Daoy (cell line): Measurements from ENCODE around the gene PPP1R17. TPM values are rescaled to one million over a fixed set of nuclear protein-coding genes. Genes with fewer than 3 reads are reported as not detected.
A peak's percentile ranks its signal among the peaks of the same experiment; 100 is the strongest.

ENCODE experiments used
- DNase-seq: peaks from one replicate; pipeline ENCODE4 v3.0.0-alpha.2; 2015; ENCODE audit warnings: low read depth
- total RNA-seq: library from RNA; depleted of rRNA; stranded (reverse); fragments of >200 nt; shearing (Covaris generic); gene quantifications from 2 replicates; pipeline ENCODE4 v1.2.3, GENCODE V29; 2014; rRNA removed

The PPP1R17 gene
- total RNA-seq = not detected in 2 replicates

- DNase-seq = no peak
These were observed at the start of gene PPP1R17 for GRCh38 chr7:31687024-31687748. PPP1R17 (plus strand) TSS chr7:31687215; CDS start chr7:31692442, 5,227 bp downstream.

GRCh38 chr7:31640381-31640780 lies 46.6 kb upstream of the PPP1R17 start:
- DNase-seq = no peak

GRCh38 chr7:31642681-31643115 lies 44.3 kb upstream of the PPP1R17 start:
- DNase-seq = peak; percentile 13

GRCh38 chr7:31646942-31647341 lies 40.1 kb upstream of the PPP1R17 start:
- DNase-seq = no peak

- no peak for DNase-seq
These were observed 39.5 kb upstream of the PPP1R17 start for GRCh38 chr7:31647511-31647910.

- no peak for DNase-seq
These were observed 38.7 kb upstream of the PPP1R17 start for GRCh38 chr7:31648288-31648687.

GRCh38 chr7:31648880-31649279 lies 38.1 kb upstream of the PPP1R17 start:
- DNase-seq = no peak

GRCh38 chr7:31651234-31652062 lies 35.6 kb upstream of the PPP1R17 start:
- DNase-seq = no peak

GRCh38 chr7:31652063-31652326 lies 35.0 kb upstream of the PPP1R17 start:
- no peak for DNase-seq

- DNase-seq = peak; percentile 18
These were observed 23.9 kb upstream of the PPP1R17 start for GRCh38 chr7:31663072-31663471.

- no peak for DNase-seq
These were observed 22.1 kb upstream of the PPP1R17 start for GRCh38 chr7:31664890-31665289.

- no peak for DNase-seq
These were observed 21.5 kb upstream of the PPP1R17 start for GRCh38 chr7:31665546-31665945.

- DNase-seq = no peak
These were observed 17.6 kb upstream of the PPP1R17 start for GRCh38 chr7:31669461-31669860.

- DNase-seq = no peak
These were observed 7.3 kb upstream of the PPP1R17 start for GRCh38 chr7:31679574-31680305.

GRCh38 chr7:31683445-31684225 lies 3.4 kb upstream of the PPP1R17 start:
- DNase-seq = no peak

GRCh38 chr7:31688372-31688771 lies 1.4 kb downstream of the PPP1R17 start:
- no peak for DNase-seq

GRCh38 chr7:31688996-31689395 lies 2.0 kb downstream of the PPP1R17 start:
- DNase-seq = no peak

- no peak for DNase-seq
These were observed 3.9 kb downstream of the PPP1R17 start for GRCh38 chr7:31690935-31691334.

GRCh38 chr7:31692451-31692850 lies 5.4 kb downstream of the PPP1R17 start:
- DNase-seq = no peak

- DNase-seq = no peak
These were observed 5.9 kb downstream of the PPP1R17 start for GRCh38 chr7:31692871-31693270.

GRCh38 chr7:31695859-31696614 lies 9.0 kb downstream of the PPP1R17 start:
- peak; percentile 10 for DNase-seq
